Upper lobe of left lung (tissue), 6 donors: ENCODE measurements around the gene AQP12A. TPM values are rescaled to one million over a fixed set of nuclear protein-coding genes. Genes with fewer than 3 reads are reported as not detected.

Experiments used
- ATAC-seq, 2 donors: fragments of 200-7000 bp; cut with Tn5 transposase; one replicate each; pipeline ENCODE4 v1.9.1; 2022; ENCODE audit warnings: mild to moderate bottlenecking in 2 of 2, moderate library complexity in 2 of 2; ENCODE audit not compliant: low FRiP score in 2 of 2
- DNase-seq, 2 donors: peaks; one replicate each; pipeline ENCODE4 v3.0.0-alpha.2; 2019 to 2020
- H3K27ac ChIP-seq, 4 donors: fragments of 200-600 bp; sonication (generic); one replicate each; pipeline ENCODE4 v1.5.1; 2016 to 2019
- H3K27me3 ChIP-seq, 4 donors: fragments of 200-600 bp; sonication (generic); one replicate each; pipeline ENCODE4 v1.5.1; 2017 to 2019
- H3K36me3 ChIP-seq, 4 donors: fragments of 200-600 bp; sonication (generic); one replicate each; pipeline ENCODE4 v1.5.1; 2016 to 2019
- H3K4me1 ChIP-seq, 4 donors: fragments of 200-600 bp; sonication (generic); one replicate each; pipeline ENCODE4 v1.5.1; 2018 to 2019
- H3K4me3 ChIP-seq, 4 donors: fragments of 200-600 bp; sonication (generic); one replicate each; pipeline ENCODE4 v1.5.1; 2017 to 2019; ENCODE audit warnings: mild to moderate bottlenecking in 2 of 4, moderate library complexity in 1 of 4
- H3K9me3 ChIP-seq, 4 donors: fragments of 200-600 bp; sonication (generic); one replicate each; pipeline ENCODE4 v1.5.1; 2018 to 2019
- EP300 ChIP-seq, 4 donors: sonication (generic); formaldehyde crosslinking; IDR thresholded peaks; one replicate each; pipeline ENCODE4 v1.5.1; 2017; ENCODE audit warnings: antibody characterized with exemption in 4 of 4, control low read depth in 2 of 4
- POLR2A ChIP-seq, 4 donors: fragments of 450-650 bp; IDR thresholded peaks; one replicate each; pipeline ENCODE4 v1.5.1; 2016 to 2017; ENCODE audit warnings: antibody characterized with exemption in 4 of 4, mild to moderate bottlenecking in 2 of 4
- POLR2AphosphoS5 ChIP-seq, 2 donors: sonication (generic); formaldehyde crosslinking; IDR thresholded peaks; one replicate each; pipeline ENCODE4 v1.5.1; 2017; ENCODE audit warnings: antibody characterized with exemption in 2 of 2
- WGBS, 2 donors: methylation state at CpG; one replicate each; pipeline ENCODE4 v1.1.5; 2017 to 2018; 5-methylcytosine and 5-hydroxymethylcytosine counted together
- total RNA-seq, 6 donors: library from RNA; depleted of rRNA in 4 of 6; stranded (reverse); fragments of >200 nt in 4 of 6; gene quantifications; one replicate each; pipeline versions ENCODE4 v1.1.0 to v1.2.1, GENCODE V29; 2016 to 2021
- TF ChIP-seq, protein P1 (sequence below), 6 experiments: fragments of 450-650 bp in 4 of 6; fragments of 200-600 bp in 2 of 6; sonication (generic) in 2 of 6; IDR thresholded peaks; one replicate each; pipeline ENCODE4 v1.5.1; 2016 to 2019; ENCODE audit warnings: antibody characterized with exemption in 6 of 6
- donor health status: DM: no; HTN: no; CAD: no; lungs with moderate emphysema.
- donor health status: DM: no; HTN: yes; CAD: no; lungs with severe emphysema.

The AQP12A gene
- total RNA-seq, 6 donors from 2014 or later: not detected

DNA sequence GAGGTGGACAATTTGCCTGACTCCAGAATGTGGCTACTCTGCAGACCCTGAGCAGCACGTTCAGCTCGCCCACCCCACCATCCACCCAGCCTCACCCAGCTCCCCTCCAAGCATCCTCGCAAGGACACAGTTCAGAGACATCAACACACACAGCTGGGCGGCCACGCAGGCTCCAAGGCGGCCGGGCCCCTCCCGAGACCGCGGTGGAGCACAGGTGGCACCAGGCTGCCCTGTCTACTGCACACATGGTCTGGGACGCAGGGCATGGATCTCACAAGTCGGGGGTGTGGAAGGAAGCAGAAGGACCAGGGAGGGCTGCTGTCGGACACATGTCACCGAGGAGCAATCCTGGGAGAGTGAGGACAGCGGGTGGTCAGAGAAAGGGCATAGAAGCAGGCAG is 36.2 kb downstream of the AQP12A start:
- TF ChIP-seq EP300 (IDR thresholded peaks at IDR 0.05): no peak
- TF ChIP-seq, protein P1, sequence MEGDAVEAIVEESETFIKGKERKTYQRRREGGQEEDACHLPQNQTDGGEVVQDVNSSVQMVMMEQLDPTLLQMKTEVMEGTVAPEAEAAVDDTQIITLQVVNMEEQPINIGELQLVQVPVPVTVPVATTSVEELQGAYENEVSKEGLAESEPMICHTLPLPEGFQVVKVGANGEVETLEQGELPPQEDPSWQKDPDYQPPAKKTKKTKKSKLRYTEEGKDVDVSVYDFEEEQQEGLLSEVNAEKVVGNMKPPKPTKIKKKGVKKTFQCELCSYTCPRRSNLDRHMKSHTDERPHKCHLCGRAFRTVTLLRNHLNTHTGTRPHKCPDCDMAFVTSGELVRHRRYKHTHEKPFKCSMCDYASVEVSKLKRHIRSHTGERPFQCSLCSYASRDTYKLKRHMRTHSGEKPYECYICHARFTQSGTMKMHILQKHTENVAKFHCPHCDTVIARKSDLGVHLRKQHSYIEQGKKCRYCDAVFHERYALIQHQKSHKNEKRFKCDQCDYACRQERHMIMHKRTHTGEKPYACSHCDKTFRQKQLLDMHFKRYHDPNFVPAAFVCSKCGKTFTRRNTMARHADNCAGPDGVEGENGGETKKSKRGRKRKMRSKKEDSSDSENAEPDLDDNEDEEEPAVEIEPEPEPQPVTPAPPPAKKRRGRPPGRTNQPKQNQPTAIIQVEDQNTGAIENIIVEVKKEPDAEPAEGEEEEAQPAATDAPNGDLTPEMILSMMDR (IDR thresholded peaks at IDR 0.05): no peak
- TF ChIP-seq POLR2A (IDR thresholded peaks at IDR 0.05): no peak
- TF ChIP-seq POLR2AphosphoS5 (IDR thresholded peaks at IDR 0.05): no peak
- DNase-seq (peak in 1 of 2 donors; percentile 73), ATAC-seq (no peak)
- H3K4me3 ChIP-seq: no peak overlapping the region
- H3K9me3 ChIP-seq: no peaks in the 10 kb centered on the region
- H3K27ac ChIP-seq: no peak overlapping the region
- 80% methylated on average over 10 to 15 of the region's 15 CpGs for WGBS, 2 donors
- H3K4me1 ChIP-seq: peaks cover 0 to 4% (median 0%) of the 10 kb centered on the region in 4 donors
- H3K36me3 ChIP-seq: no peaks in the 10 kb centered on the region
- H3K27me3 ChIP-seq: no peaks in the 10 kb centered on the region

DNA sequence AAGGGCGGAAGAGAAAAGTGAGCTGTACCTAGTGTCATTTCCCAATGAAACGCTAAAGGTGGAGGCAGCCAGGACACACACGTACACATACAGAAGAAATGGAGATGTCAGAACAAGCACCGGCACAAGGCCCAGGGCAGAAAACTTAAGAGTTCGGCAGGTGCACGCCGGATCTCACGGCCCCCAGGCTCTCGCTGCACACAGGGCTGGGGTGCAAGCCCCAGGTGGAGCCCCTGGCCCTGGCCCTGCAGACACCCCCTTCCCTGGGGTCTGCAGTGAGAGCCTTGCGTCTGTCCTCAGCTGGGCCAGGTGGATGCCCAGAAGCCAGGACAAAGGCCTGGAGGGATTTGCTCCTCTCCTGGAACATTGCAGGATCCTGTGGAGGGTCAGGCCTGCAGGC is 36.7 kb downstream of the AQP12A start:
- peak in 1 of 2 donors; percentile 72 for DNase-seq
- 79 to 90% methylated on average over 7 to 10 of the region's 10 CpGs for WGBS, 2 donors
- TF ChIP-seq, protein P1 (IDR thresholded peaks at IDR 0.05): no peak
- Histone ChIP-seq H3K36me3 (no peaks in the 10 kb centered on the region), H3K4me3 (no peak overlapping the region), H3K27me3 (no peaks in the 10 kb centered on the region), H3K4me1 (peaks cover 0 to 4% (median 0%) of the 10 kb centered on the region in 4 donors), H3K27ac (no peak overlapping the region), H3K9me3 (no peaks in the 10 kb centered on the region)
- ATAC-seq: no peak

DNA sequence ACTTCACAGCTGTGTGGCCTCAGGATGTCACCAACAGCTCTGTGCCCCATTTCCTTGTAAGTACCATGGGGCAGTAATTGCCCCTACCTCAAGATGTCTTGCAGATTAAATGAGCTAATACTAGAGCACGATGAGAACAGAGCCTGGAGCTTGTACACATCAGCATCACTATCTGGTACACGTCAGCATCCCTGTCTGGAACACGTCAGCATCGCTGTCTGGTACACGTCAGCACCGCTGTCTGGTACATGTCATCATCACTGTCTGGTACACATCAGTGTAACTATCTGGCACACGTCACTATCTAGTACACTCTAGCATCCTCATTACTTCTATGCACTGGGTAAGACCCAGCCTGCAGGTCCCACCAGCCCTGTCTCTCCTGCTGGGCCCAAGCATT is 37.2 kb downstream of the AQP12A start:
- ATAC-seq (no peak), DNase-seq (no peak)
- 73 to 88% methylated on average over 6 to 7 of the region's 7 CpGs for WGBS, 2 donors
- Histone ChIP-seq H3K27ac (no peak overlapping the region), H3K9me3 (no peaks in the 10 kb centered on the region), H3K4me1 (peaks cover 0 to 4% (median 0%) of the 10 kb centered on the region in 4 donors), H3K27me3 (no peaks in the 10 kb centered on the region), H3K4me3 (no peak overlapping the region), H3K36me3 (no peaks in the 10 kb centered on the region)
- TF ChIP-seq POLR2A (IDR thresholded peaks at IDR 0.05) (no peak), EP300 (IDR thresholded peaks at IDR 0.05) (no peak), POLR2AphosphoS5 (IDR thresholded peaks at IDR 0.05) (no peak)
- TF ChIP-seq, protein P1 (IDR thresholded peaks at IDR 0.05): no peak

DNA sequence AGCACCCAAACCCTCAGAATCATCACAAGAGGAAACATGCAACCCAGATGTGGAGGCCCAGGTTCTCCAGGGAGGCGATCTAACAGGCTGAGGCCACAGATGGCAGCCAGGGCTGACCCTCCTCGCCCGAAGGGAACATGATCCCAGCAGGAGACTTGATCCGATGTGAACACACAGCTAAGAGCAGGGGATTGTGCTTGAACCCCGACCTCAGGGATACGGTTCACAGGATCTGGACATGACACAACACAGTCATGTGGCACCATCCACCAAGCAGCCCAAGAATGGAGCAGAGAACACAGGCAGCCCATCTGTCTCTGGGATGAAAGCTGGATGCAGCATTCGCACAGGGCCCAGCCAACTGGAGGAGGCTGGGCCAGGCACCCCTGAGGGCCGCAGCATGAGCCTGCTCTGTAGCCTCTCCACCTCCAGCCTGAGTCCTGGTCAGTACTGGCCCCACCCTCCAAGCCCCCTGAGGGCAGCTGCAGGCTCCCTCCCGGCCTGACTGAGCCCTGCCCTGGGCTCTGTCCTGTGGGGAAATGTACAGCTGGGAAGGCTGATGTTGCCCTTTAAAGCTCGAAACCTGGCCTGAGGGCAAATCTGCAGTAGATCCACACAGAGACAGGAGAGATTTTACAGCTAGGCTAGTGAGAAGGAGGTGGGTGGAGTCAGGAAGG is 39.0 kb downstream of the AQP12A start:
- Histone ChIP-seq H3K4me3 (no peak overlapping the region), H3K4me1 (peaks cover 0 to 4% (median 0%) of the 10 kb centered on the region in 4 donors), H3K27ac (peak overlapping the region in 1 of 4 donors; percentile 48), H3K27me3 (no peaks in the 10 kb centered on the region), H3K36me3 (no peaks in the 10 kb centered on the region), H3K9me3 (no peaks in the 10 kb centered on the region)
- ATAC-seq (no peak), DNase-seq (peak in 1 of 2 donors; percentile 52)
- TF ChIP-seq, protein P1 (IDR thresholded peaks at IDR 0.05): no peak
- WGBS, 2 donors: 70 to 82% methylated on average over 1 to 9 of the region's 10 CpGs

DNA sequence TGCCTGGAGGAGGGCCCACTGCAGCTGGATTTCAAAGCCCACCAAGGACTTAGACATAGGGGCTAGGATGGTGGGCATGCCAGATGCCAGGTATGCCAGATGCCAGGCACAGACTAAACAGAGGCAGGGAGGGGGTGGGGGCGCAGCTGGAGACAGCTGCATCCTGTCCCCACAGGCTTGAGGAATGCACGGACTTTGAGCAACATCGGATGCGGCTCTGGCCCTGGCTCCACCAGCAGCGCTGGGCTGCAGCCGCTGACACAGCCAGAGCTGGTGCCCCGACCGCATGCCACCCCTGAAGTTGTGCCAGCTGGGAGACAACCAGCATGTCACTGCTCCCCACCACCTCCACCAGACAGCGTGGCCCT is 39.5 kb downstream of the AQP12A start:
- no peaks in the 10 kb centered on the region for H3K9me3 ChIP-seq
- DNase-seq (peak in 1 of 2 donors; percentile 72), ATAC-seq (no peak)
- no peaks in the 10 kb centered on the region for H3K36me3 ChIP-seq
- TF ChIP-seq POLR2AphosphoS5 (IDR thresholded peaks at IDR 0.05): no peak
- no peak for TF ChIP-seq POLR2A (IDR thresholded peaks at IDR 0.05)
- no peak for TF ChIP-seq EP300 (IDR thresholded peaks at IDR 0.05)
- TF ChIP-seq, protein P1 (IDR thresholded peaks at IDR 0.05): no peak
- peaks cover 0 to 4% (median 0%) of the 10 kb centered on the region in 4 donors for H3K4me1 ChIP-seq
- 50 to 62% methylated on average over 1 to 5 of the region's 9 CpGs for WGBS, 2 donors
- peak overlapping the region in 2 of 4 donors; percentile 12 to 64 for H3K27ac ChIP-seq
- no peak overlapping the region for H3K4me3 ChIP-seq
- no peaks in the 10 kb centered on the region for H3K27me3 ChIP-seq
